ENCODE results near the gene ATF1.

ATF1 gene

GRCh38 chr12:50763639-50764285 lies at the start of gene ATF1:
Gene ATF1 (plus strand): TSS chr12:50764101. CDS start chr12:50780146, 16,045 bp downstream.
- Mint-ChIP-seq H3K27me3 (no peaks in the 10 kb centered on the region), H3K4me3 (peak within 1 kb of the TSS; percentile 89), H3K4me1 (peaks cover 30% of the 10 kb centered on the region), H3K27ac (ENCODE audit: low read depth) (peak within 1 kb of the TSS; percentile 97), H3K36me3 (ENCODE audit: insufficient read depth) (peaks cover 18% of the 10 kb centered on the region), H3K9me3 (no peaks in the 10 kb centered on the region)
- ATAC-seq (replicated peaks; ENCODE audit: extremely low read depth, poor library complexity, severe bottlenecking) (peak; percentile 84), DNase-seq (ENCODE audit: low spot score in 2 of 2) (peak; percentile 76 to 83)

GRCh38 chr12:50715174-50715573 lies 48.7 kb upstream of the ATF1 start:
- ATAC-seq (replicated peaks; ENCODE audit: extremely low read depth, poor library complexity, severe bottlenecking) (no peak), DNase-seq (ENCODE audit: low spot score in 2 of 2) (no peak)
- H3K4me3 Mint-ChIP-seq, result no peak overlapping the region
- H3K36me3 Mint-ChIP-seq (ENCODE audit: insufficient read depth), result peaks cover 31% of the 10 kb centered on the region
- H3K27me3 Mint-ChIP-seq, result no peaks in the 10 kb centered on the region
- H3K4me1 Mint-ChIP-seq, result no peaks in the 10 kb centered on the region
- no peak overlapping the region for H3K27ac Mint-ChIP-seq (ENCODE audit: low read depth)
- no peaks in the 10 kb centered on the region for H3K9me3 Mint-ChIP-seq

GRCh38 chr12:50718760-50719159 lies 45.1 kb upstream of the ATF1 start:
- Mint-ChIP-seq H3K4me1 (no peaks in the 10 kb centered on the region), H3K4me3 (no peak overlapping the region), H3K27ac (ENCODE audit: low read depth) (no peak overlapping the region), H3K27me3 (no peaks in the 10 kb centered on the region), H3K36me3 (ENCODE audit: insufficient read depth) (peaks cover 53% of the 10 kb centered on the region), H3K9me3 (no peaks in the 10 kb centered on the region)
- DNase-seq (ENCODE audit: low spot score in 2 of 2) (no peak), ATAC-seq (replicated peaks; ENCODE audit: extremely low read depth, poor library complexity, severe bottlenecking) (no peak)

- H3K9me3 Mint-ChIP-seq, result no peaks in the 10 kb centered on the region
- H3K4me1 Mint-ChIP-seq, result no peaks in the 10 kb centered on the region
- H3K36me3 Mint-ChIP-seq (ENCODE audit: insufficient read depth), result peaks cover 59% of the 10 kb centered on the region
- DNase-seq (ENCODE audit: low spot score in 2 of 2), result no peak
- no peaks in the 10 kb centered on the region for H3K27me3 Mint-ChIP-seq
- no peak overlapping the region for H3K4me3 Mint-ChIP-seq
- ATAC-seq (replicated peaks; ENCODE audit: extremely low read depth, poor library complexity, severe bottlenecking), result no peak
- H3K27ac Mint-ChIP-seq (ENCODE audit: low read depth), result no peak overlapping the region
Measured at GRCh38 chr12:50720085-50720484, 43.8 kb upstream of the ATF1 start.

- Mint-ChIP-seq H3K4me1 (no peaks in the 10 kb centered on the region), H3K9me3 (no peaks in the 10 kb centered on the region), H3K4me3 (no peak overlapping the region), H3K36me3 (ENCODE audit: insufficient read depth) (peaks cover 59% of the 10 kb centered on the region), H3K27me3 (no peaks in the 10 kb centered on the region), H3K27ac (ENCODE audit: low read depth) (no peak overlapping the region)
- no peak for ATAC-seq (replicated peaks; ENCODE audit: extremely low read depth, poor library complexity, severe bottlenecking)
- no peak for DNase-seq (ENCODE audit: low spot score in 2 of 2)
Measured at GRCh38 chr12:50720501-50720900, 43.4 kb upstream of the ATF1 start.

GRCh38 chr12:50723865-50724264 lies 40.0 kb upstream of the ATF1 start:
- H3K36me3 Mint-ChIP-seq (ENCODE audit: insufficient read depth), result peaks cover 53% of the 10 kb centered on the region
- H3K27ac Mint-ChIP-seq (ENCODE audit: low read depth), result no peak overlapping the region
- H3K4me1 Mint-ChIP-seq, result no peaks in the 10 kb centered on the region
- H3K9me3 Mint-ChIP-seq, result no peaks in the 10 kb centered on the region
- ATAC-seq (replicated peaks; ENCODE audit: extremely low read depth, poor library complexity, severe bottlenecking) (no peak), DNase-seq (ENCODE audit: low spot score in 2 of 2) (no peak)
- no peak overlapping the region for H3K4me3 Mint-ChIP-seq
- no peaks in the 10 kb centered on the region for H3K27me3 Mint-ChIP-seq

- ATAC-seq (replicated peaks; ENCODE audit: extremely low read depth, poor library complexity, severe bottlenecking) (no peak), DNase-seq (ENCODE audit: low spot score in 2 of 2) (no peak)
- Mint-ChIP-seq H3K4me3 (no peak overlapping the region), H3K9me3 (no peaks in the 10 kb centered on the region), H3K36me3 (ENCODE audit: insufficient read depth) (peaks cover 57% of the 10 kb centered on the region), H3K4me1 (no peaks in the 10 kb centered on the region), H3K27ac (ENCODE audit: low read depth) (no peak overlapping the region), H3K27me3 (no peaks in the 10 kb centered on the region)
Measured at GRCh38 chr12:50725011-50725942, 38.6 kb upstream of the ATF1 start.

- Mint-ChIP-seq H3K36me3 (ENCODE audit: insufficient read depth) (peaks cover 50% of the 10 kb centered on the region), H3K27ac (ENCODE audit: low read depth) (no peak overlapping the region)
- no peak for ATAC-seq (replicated peaks; ENCODE audit: extremely low read depth, poor library complexity, severe bottlenecking)
Measured at GRCh38 chr12:50727466-50727865, 36.4 kb upstream of the ATF1 start.

GRCh38 chr12:50728417-50728816 lies 35.5 kb upstream of the ATF1 start:
- ATAC-seq (replicated peaks; ENCODE audit: extremely low read depth, poor library complexity, severe bottlenecking) (no peak), DNase-seq (ENCODE audit: low spot score in 2 of 2) (no peak)
- H3K27ac Mint-ChIP-seq (ENCODE audit: low read depth), result no peak overlapping the region
- no peak overlapping the region for H3K4me3 Mint-ChIP-seq
- no peaks in the 10 kb centered on the region for H3K27me3 Mint-ChIP-seq
- no peaks in the 10 kb centered on the region for H3K9me3 Mint-ChIP-seq
- H3K36me3 Mint-ChIP-seq (ENCODE audit: insufficient read depth), result peaks cover 50% of the 10 kb centered on the region
- no peaks in the 10 kb centered on the region for H3K4me1 Mint-ChIP-seq

More at GRCh38 chr12:50727466-50727865, 36.4 kb upstream of the ATF1 start:
- no peak for DNase-seq (ENCODE audit: low spot score in 2 of 2)
- no peaks in the 10 kb centered on the region for H3K9me3 Mint-ChIP-seq
- H3K4me3 Mint-ChIP-seq, result no peak overlapping the region
- no peaks in the 10 kb centered on the region for H3K4me1 Mint-ChIP-seq
- no peaks in the 10 kb centered on the region for H3K27me3 Mint-ChIP-seq

GRCh38 chr12:50728841-50729240 lies 35.1 kb upstream of the ATF1 start:
- DNase-seq (ENCODE audit: low spot score in 2 of 2), result no peak
- no peaks in the 10 kb centered on the region for H3K9me3 Mint-ChIP-seq
- H3K36me3 Mint-ChIP-seq (ENCODE audit: insufficient read depth), result peaks cover 49% of the 10 kb centered on the region
- H3K4me3 Mint-ChIP-seq, result no peak overlapping the region
- ATAC-seq (replicated peaks; ENCODE audit: extremely low read depth, poor library complexity, severe bottlenecking), result no peak
- H3K27ac Mint-ChIP-seq (ENCODE audit: low read depth), result no peak overlapping the region
- H3K4me1 Mint-ChIP-seq, result no peaks in the 10 kb centered on the region
- no peaks in the 10 kb centered on the region for H3K27me3 Mint-ChIP-seq

GRCh38 chr12:50732591-50732990 lies 31.3 kb upstream of the ATF1 start:
- Mint-ChIP-seq H3K9me3 (no peaks in the 10 kb centered on the region), H3K4me3 (no peak overlapping the region), H3K4me1 (no peaks in the 10 kb centered on the region), H3K27ac (ENCODE audit: low read depth) (no peak overlapping the region), H3K36me3 (ENCODE audit: insufficient read depth) (peaks cover 50% of the 10 kb centered on the region), H3K27me3 (no peaks in the 10 kb centered on the region)
- no peak for ATAC-seq (replicated peaks; ENCODE audit: extremely low read depth, poor library complexity, severe bottlenecking)
- no peak for DNase-seq (ENCODE audit: low spot score in 2 of 2)

- Mint-ChIP-seq H3K4me1 (no peaks in the 10 kb centered on the region), H3K36me3 (ENCODE audit: insufficient read depth) (peaks cover 54% of the 10 kb centered on the region), H3K27me3 (no peaks in the 10 kb centered on the region), H3K27ac (ENCODE audit: low read depth) (no peak overlapping the region), H3K4me3 (no peak overlapping the region), H3K9me3 (no peaks in the 10 kb centered on the region)
- no peak for DNase-seq (ENCODE audit: low spot score in 2 of 2)
- ATAC-seq (replicated peaks; ENCODE audit: extremely low read depth, poor library complexity, severe bottlenecking), result no peak
Measured at GRCh38 chr12:50733706-50734105, 30.2 kb upstream of the ATF1 start.

Data from central memory CD8-positive, alpha-beta T cell (primary cell).